GM23338 (cell line): ENCODE data around the gene EBNA1BP2. TPM values are rescaled to one million over a fixed set of nuclear protein-coding genes. Genes with fewer than 3 reads are reported as not detected.

Source experiments
- ATAC-seq: fragments of 200-7000 bp; cut with Tn5 transposase; 3 replicates; pipeline ENCODE4 v1.9.1; 2020
- DNase-seq: peaks from one replicate; pipeline ENCODE4 v3.0.0-alpha.2; 2015; ENCODE audit warnings: low spot score
- H2AFZ ChIP-seq: fragments of 200-600 bp; sonication (generic); 2 replicates; pipeline ENCODE4 v1.8.0; 2016; ENCODE audit warnings: antibody characterized with exemption, mild to moderate bottlenecking, moderate library complexity
- H3F3A ChIP-seq: fragments of 200-600 bp; sonication (generic); replicated peaks from 2 replicates; pipeline ENCODE4 v1.8.0; 2017; ENCODE audit warnings: antibody characterized with exemption, mixed run types, low read depth
- H3K27ac ChIP-seq: fragments of 200-600 bp; sonication (generic); 2 replicates; pipeline ENCODE4 v1.6.1; 2016; ENCODE audit warnings: low read depth
- H3K27me3 ChIP-seq: fragments of 200-600 bp; sonication (generic); 2 replicates; pipeline ENCODE4 v1.8.0; 2016; ENCODE audit warnings: mild to moderate bottlenecking, mixed run types, moderate library complexity; ENCODE audit not compliant: insufficient read depth
- H3K36me3 ChIP-seq: fragments of 200-600 bp; sonication (generic); 2 replicates; pipeline ENCODE4 v1.8.0; 2016; ENCODE audit warnings: mild to moderate bottlenecking; ENCODE audit not compliant: insufficient read depth
- H3K4me1 ChIP-seq: fragments of 200-600 bp; sonication (generic); 2 replicates; pipeline ENCODE4 v1.8.0; 2016; ENCODE audit warnings: mild to moderate bottlenecking, moderate library complexity; ENCODE audit not compliant: insufficient read depth
- H3K4me2 ChIP-seq: fragments of 200-600 bp; sonication (generic); 2 replicates; pipeline ENCODE4 v1.7.1; 2017; ENCODE audit warnings: mixed run types
- H3K4me3 ChIP-seq: fragments of 200-600 bp; sonication (generic); 2 replicates; pipeline ENCODE4 v1.6.1; 2016; ENCODE audit warnings: mixed run types
- H3K79me2 ChIP-seq: fragments of 200-600 bp; sonication (generic); replicated peaks from 2 replicates; pipeline ENCODE4 v1.8.0; 2017; ENCODE audit warnings: mild to moderate bottlenecking; ENCODE audit not compliant: insufficient read depth
- H3K9me2 ChIP-seq: fragments of 200-600 bp; sonication (generic); 2 replicates; pipeline ENCODE4 v1.8.0; 2017; ENCODE audit not compliant: insufficient read depth
- H4K20me1 ChIP-seq: fragments of 200-600 bp; sonication (generic); replicated peaks from 2 replicates; pipeline ENCODE4 v1.8.0; 2017; ENCODE audit warnings: mild to moderate bottlenecking; ENCODE audit not compliant: insufficient read depth
- H3K27ac Mint-ChIP-seq: 2 replicates; pipeline ENCODE4 v1.8.0; 2020; ENCODE audit warnings: inconsistent platforms, mild to moderate bottlenecking, moderate library complexity, mixed read lengths
- H3K27me3 Mint-ChIP-seq: 3 replicates; pipeline ENCODE4 v1.8.0; 2022; ENCODE audit warnings: low read depth, mild to moderate bottlenecking, moderate library complexity, mixed read lengths, inconsistent platforms; ENCODE audit not compliant: insufficient read depth, poor library complexity
- H3K36me3 Mint-ChIP-seq: 3 replicates; pipeline ENCODE4 v1.8.0; 2021; ENCODE audit warnings: low read depth, mild to moderate bottlenecking, inconsistent platforms, moderate library complexity, mixed read lengths
- H3K4me1 Mint-ChIP-seq: 3 replicates; pipeline ENCODE4 v1.8.0; 2020; ENCODE audit warnings: mild to moderate bottlenecking, inconsistent platforms, mixed read lengths
- H3K4me3 Mint-ChIP-seq: 3 replicates; pipeline ENCODE4 v1.8.0; 2021; ENCODE audit warnings: moderate library complexity, mild to moderate bottlenecking, inconsistent platforms, mixed read lengths
- H3K9me3 Mint-ChIP-seq: 3 replicates; pipeline ENCODE4 v1.8.0; 2020; ENCODE audit warnings: moderate library complexity, mild to moderate bottlenecking, inconsistent platforms, mixed read lengths
- EZH2 ChIP-seq: fragments of 200-600 bp; sonication (generic); IDR thresholded peaks from one replicate; pipeline ENCODE4 v1.8.0; 2017; ENCODE audit warnings: antibody characterized with exemption, mild to moderate bottlenecking, low read depth; ENCODE audit not compliant: unreplicated experiment
- JUNB ChIP-seq: IDR thresholded peaks from one replicate; pipeline ENCODE4 v1.6.1; 2016; ENCODE audit warnings: antibody characterized with exemption; ENCODE audit not compliant: unreplicated experiment
- POLR2AphosphoS5 ChIP-seq: IDR thresholded peaks from 2 replicates; pipeline ENCODE4 v1.6.1; 2016; ENCODE audit warnings: antibody characterized with exemption, low read depth
- STAT1 ChIP-seq: IDR thresholded peaks from one replicate; pipeline ENCODE4 v1.6.1; 2016; ENCODE audit warnings: antibody characterized with exemption; ENCODE audit not compliant: unreplicated experiment
- ZNF114 ChIP-seq: fragments of 250-450 bp; sonication (Bioruptor Pico); IDR thresholded peaks from 2 replicates; pipeline ENCODE4 v1.5.0; 2020; ENCODE audit warnings: mild to moderate bottlenecking, moderate library complexity
- ZNF331 ChIP-seq: fragments of 250-450 bp; sonication (Bioruptor Pico); IDR thresholded peaks from 2 replicates; pipeline ENCODE4 v1.5.0; 2020; ENCODE audit warnings: low read depth, mild to moderate bottlenecking, moderate library complexity
- polyA plus RNA-seq: library from polyadenylated mRNA; unstranded; fragments of >200 nt; fragmentation: Nextera tagmentation; extraction: Ambion mirVana; gene quantifications from 2 replicates; pipeline ENCODE4 v1.2.1, GENCODE V29; 2016
- total RNA-seq: library from RNA; depleted of rRNA; stranded (reverse); fragments of >200 nt; shearing (Covaris generic); gene quantifications from 2 replicates; pipeline ENCODE4 v1.2.3, GENCODE V29; 2014
- TF ChIP-seq, protein P1 (sequence below): fragments of 250-450 bp; sonication (Bioruptor Pico); IDR thresholded peaks from 2 replicates; pipeline ENCODE4 v1.5.0; 2020; ENCODE audit warnings: mild to moderate bottlenecking, moderate library complexity
- TF ChIP-seq, protein P2 (sequence below), 2 experiments: fragments of 200-600 bp in 1 of 2; sonication (generic) in 1 of 2; conservative IDR thresholded peaks; 2 replicates each; pipeline versions ENCODE4 v1.5.1 to v1.6.1; 2016 to 2017; ENCODE audit warnings: antibody characterized with exemption in 2 of 2, low read depth in 2 of 2, mild to moderate bottlenecking in 2 of 2, moderate library complexity in 1 of 2
- TF ChIP-seq, protein P3 (sequence below): IDR thresholded peaks from one replicate; pipeline ENCODE4 v1.6.1; 2018; ENCODE audit warnings: antibody characterized with exemption; ENCODE audit not compliant: unreplicated experiment
- TF ChIP-seq, protein P4 (sequence below): IDR thresholded peaks from 2 replicates; pipeline ENCODE4 v1.6.1; 2016; ENCODE audit warnings: antibody characterized with exemption

Gene EBNA1BP2
- total and polyA plus RNA-seq, 2 experiments from 2014 or later = 130 to 249 TPM

DNA sequence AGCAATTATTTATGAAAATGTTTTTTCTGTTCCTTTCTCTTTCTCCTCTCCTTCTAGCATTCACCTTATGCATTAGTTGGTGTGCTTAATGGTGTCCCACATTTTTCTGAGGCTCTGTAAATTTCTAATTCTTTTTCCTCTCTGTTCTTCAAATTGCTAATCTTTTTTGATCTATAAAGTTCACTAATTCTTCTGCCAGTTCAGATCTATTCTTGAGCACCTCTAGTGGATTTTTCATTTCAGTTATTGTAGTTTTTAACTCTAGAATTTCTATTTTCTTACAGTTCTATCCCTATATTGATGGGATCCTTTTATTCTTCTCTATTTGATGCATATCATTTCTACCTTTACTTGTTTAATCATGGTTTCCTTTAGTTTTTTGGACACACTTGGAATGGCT lies 22.4 kb upstream of the EBNA1BP2 start (continued):
- TF ChIP-seq, protein P1, sequence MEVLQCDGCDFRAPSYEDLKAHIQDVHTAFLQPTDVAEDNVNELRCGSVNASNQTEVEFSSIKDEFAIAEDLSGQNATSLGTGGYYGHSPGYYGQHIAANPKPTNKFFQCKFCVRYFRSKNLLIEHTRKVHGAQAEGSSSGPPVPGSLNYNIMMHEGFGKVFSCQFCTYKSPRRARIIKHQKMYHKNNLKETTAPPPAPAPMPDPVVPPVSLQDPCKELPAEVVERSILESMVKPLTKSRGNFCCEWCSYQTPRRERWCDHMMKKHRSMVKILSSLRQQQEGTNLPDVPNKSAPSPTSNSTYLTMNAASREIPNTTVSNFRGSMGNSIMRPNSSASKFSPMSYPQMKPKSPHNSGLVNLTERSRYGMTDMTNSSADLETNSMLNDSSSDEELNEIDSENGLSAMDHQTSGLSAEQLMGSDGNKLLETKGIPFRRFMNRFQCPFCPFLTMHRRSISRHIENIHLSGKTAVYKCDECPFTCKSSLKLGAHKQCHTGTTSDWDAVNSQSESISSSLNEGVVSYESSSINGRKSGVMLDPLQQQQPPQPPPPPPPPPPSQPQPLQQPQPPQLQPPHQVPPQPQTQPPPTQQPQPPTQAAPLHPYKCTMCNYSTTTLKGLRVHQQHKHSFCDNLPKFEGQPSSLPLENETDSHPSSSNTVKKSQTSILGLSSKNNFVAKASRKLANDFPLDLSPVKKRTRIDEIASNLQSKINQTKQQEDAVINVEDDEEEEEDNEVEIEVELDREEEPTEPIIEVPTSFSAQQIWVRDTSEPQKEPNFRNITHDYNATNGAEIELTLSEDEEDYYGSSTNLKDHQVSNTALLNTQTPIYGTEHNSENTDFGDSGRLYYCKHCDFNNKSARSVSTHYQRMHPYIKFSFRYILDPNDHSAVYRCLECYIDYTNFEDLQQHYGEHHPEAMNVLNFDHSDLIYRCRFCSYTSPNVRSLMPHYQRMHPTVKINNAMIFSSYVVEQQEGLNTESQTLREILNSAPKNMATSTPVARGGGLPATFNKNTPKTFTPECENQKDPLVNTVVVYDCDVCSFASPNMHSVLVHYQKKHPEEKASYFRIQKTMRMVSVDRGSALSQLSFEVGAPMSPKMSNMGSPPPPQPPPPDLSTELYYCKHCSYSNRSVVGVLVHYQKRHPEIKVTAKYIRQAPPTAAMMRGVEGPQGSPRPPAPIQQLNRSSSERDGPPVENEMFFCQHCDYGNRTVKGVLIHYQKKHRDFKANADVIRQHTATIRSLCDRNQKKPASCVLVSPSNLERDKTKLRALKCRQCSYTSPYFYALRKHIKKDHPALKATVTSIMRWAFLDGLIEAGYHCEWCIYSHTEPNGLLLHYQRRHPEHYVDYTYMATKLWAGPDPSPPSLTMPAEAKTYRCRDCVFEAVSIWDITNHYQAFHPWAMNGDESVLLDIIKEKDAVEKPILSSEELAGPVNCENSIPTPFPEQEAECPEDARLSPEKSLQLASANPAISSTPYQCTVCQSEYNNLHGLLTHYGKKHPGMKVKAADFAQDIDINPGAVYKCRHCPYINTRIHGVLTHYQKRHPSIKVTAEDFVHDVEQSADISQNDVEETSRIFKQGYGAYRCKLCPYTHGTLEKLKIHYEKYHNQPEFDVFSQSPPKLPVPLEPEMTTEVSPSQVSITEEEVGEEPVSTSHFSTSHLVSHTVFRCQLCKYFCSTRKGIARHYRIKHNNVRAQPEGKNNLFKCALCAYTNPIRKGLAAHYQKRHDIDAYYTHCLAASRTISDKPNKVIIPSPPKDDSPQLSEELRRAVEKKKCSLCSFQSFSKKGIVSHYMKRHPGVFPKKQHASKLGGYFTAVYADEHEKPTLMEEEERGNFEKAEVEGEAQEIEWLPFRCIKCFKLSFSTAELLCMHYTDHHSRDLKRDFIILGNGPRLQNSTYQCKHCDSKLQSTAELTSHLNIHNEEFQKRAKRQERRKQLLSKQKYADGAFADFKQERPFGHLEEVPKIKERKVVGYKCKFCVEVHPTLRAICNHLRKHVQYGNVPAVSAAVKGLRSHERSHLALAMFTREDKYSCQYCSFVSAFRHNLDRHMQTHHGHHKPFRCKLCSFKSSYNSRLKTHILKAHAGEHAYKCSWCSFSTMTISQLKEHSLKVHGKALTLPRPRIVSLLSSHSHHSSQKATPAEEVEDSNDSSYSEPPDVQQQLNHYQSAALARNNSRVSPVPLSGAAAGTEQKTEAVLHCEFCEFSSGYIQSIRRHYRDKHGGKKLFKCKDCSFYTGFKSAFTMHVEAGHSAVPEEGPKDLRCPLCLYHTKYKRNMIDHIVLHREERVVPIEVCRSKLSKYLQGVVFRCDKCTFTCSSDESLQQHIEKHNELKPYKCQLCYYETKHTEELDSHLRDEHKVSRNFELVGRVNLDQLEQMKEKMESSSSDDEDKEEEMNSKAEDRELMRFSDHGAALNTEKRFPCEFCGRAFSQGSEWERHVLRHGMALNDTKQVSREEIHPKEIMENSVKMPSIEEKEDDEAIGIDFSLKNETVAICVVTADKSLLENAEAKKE (CRISPR knock-in tag) = no peak
- TF ChIP-seq POLR2AphosphoS5 (no peak), ZNF331 (CRISPR knock-in tag) (no peak), EZH2 (no peak), ZNF114 (CRISPR knock-in tag) (no peak)
- TF ChIP-seq, protein P2, sequence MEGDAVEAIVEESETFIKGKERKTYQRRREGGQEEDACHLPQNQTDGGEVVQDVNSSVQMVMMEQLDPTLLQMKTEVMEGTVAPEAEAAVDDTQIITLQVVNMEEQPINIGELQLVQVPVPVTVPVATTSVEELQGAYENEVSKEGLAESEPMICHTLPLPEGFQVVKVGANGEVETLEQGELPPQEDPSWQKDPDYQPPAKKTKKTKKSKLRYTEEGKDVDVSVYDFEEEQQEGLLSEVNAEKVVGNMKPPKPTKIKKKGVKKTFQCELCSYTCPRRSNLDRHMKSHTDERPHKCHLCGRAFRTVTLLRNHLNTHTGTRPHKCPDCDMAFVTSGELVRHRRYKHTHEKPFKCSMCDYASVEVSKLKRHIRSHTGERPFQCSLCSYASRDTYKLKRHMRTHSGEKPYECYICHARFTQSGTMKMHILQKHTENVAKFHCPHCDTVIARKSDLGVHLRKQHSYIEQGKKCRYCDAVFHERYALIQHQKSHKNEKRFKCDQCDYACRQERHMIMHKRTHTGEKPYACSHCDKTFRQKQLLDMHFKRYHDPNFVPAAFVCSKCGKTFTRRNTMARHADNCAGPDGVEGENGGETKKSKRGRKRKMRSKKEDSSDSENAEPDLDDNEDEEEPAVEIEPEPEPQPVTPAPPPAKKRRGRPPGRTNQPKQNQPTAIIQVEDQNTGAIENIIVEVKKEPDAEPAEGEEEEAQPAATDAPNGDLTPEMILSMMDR (conservative IDR thresholded peaks at IDR 0.05; ENCODE audit: low read depth in 2 of 2) = no peak

DNA sequence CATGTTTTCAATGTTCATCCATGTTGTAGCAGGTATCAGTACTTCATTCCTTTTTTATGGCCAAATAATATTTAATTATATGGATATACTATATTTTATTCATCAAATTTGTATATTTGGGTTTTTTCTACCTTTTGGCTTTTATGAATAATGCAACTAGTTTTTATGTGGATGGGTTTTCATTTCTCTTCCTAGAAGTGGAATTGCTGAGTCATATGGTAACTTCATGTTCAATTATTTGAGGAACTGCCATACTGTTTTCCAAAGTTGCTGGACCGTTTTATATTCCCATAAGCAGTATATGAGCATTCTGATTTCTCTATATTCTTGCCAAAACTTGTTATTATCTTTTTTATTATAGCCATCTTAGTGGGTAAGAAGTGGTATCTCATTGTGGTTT lies 16.0 kb upstream of the EBNA1BP2 start:
- H3K4me1 Mint-ChIP-seq = no peaks in the 10 kb centered on the region
- Histone ChIP-seq H3K36me3 (no peaks in the 10 kb centered on the region), H2AFZ (no peak overlapping the region), H3K79me2 (no peaks in the 10 kb centered on the region), H3K4me1 (no peaks in the 10 kb centered on the region), H3K27ac (no peak overlapping the region), H3K27me3 (no peaks in the 10 kb centered on the region), H3K4me3 (no peak overlapping the region), H3K4me2 (no peak overlapping the region), H3K9me2 (no peaks in the 10 kb centered on the region), H3F3A (no peaks in the 10 kb centered on the region), H4K20me1 (no peaks in the 10 kb centered on the region)
- DNase-seq (no peak), ATAC-seq (no peak)
- peaks cover 5% of the 10 kb centered on the region for H3K27me3 Mint-ChIP-seq
- H3K9me3 Mint-ChIP-seq = 0 out of 3 replicates have a peak, but pooled peaks cover 4% of the 10 kb centered on the region
- no peaks in the 10 kb centered on the region for H3K36me3 Mint-ChIP-seq
- no peak overlapping the region for H3K27ac Mint-ChIP-seq
- H3K4me3 Mint-ChIP-seq = no peak overlapping the region
- TF ChIP-seq, protein P3, sequence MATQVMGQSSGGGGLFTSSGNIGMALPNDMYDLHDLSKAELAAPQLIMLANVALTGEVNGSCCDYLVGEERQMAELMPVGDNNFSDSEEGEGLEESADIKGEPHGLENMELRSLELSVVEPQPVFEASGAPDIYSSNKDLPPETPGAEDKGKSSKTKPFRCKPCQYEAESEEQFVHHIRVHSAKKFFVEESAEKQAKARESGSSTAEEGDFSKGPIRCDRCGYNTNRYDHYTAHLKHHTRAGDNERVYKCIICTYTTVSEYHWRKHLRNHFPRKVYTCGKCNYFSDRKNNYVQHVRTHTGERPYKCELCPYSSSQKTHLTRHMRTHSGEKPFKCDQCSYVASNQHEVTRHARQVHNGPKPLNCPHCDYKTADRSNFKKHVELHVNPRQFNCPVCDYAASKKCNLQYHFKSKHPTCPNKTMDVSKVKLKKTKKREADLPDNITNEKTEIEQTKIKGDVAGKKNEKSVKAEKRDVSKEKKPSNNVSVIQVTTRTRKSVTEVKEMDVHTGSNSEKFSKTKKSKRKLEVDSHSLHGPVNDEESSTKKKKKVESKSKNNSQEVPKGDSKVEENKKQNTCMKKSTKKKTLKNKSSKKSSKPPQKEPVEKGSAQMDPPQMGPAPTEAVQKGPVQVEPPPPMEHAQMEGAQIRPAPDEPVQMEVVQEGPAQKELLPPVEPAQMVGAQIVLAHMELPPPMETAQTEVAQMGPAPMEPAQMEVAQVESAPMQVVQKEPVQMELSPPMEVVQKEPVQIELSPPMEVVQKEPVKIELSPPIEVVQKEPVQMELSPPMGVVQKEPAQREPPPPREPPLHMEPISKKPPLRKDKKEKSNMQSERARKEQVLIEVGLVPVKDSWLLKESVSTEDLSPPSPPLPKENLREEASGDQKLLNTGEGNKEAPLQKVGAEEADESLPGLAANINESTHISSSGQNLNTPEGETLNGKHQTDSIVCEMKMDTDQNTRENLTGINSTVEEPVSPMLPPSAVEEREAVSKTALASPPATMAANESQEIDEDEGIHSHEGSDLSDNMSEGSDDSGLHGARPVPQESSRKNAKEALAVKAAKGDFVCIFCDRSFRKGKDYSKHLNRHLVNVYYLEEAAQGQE = no peak
- no peak for TF ChIP-seq JUNB
- TF ChIP-seq, protein P4, sequence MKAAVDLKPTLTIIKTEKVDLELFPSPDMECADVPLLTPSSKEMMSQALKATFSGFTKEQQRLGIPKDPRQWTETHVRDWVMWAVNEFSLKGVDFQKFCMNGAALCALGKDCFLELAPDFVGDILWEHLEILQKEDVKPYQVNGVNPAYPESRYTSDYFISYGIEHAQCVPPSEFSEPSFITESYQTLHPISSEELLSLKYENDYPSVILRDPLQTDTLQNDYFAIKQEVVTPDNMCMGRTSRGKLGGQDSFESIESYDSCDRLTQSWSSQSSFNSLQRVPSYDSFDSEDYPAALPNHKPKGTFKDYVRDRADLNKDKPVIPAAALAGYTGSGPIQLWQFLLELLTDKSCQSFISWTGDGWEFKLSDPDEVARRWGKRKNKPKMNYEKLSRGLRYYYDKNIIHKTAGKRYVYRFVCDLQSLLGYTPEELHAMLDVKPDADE = no peak
- TF ChIP-seq, protein P2 (conservative IDR thresholded peaks at IDR 0.05; ENCODE audit: low read depth in 2 of 2) = no peak
- TF ChIP-seq STAT1 = no peak
- no peak for TF ChIP-seq ZNF114 (CRISPR knock-in tag)
